Testis (tissue), 3 donors: Measurements from ENCODE around the gene HKDC1. TPM values are rescaled to one million over a fixed set of nuclear protein-coding genes. Genes with fewer than 3 reads are reported as not detected.
A peak's percentile ranks its signal among the peaks of the same experiment; 100 is the strongest.

Experiments used
- DNase-seq: peaks from one replicate; pipeline ENCODE4 v3.0.0-alpha.2; 2019
- H3K27ac ChIP-seq, 2 donors: fragments of 200-600 bp; sonication (generic); one replicate each; pipeline ENCODE4 v1.5.1; 2019
- H3K27me3 ChIP-seq: fragments of 200-600 bp; sonication (generic); one replicate; pipeline ENCODE4 v1.5.1; 2019
- H3K36me3 ChIP-seq: fragments of 200-600 bp; sonication (generic); one replicate; pipeline ENCODE4 v1.5.1; 2017; ENCODE audit warnings: low read depth; ENCODE audit errors: missing control alignments
- H3K4me1 ChIP-seq: fragments of 200-600 bp; sonication (generic); one replicate; pipeline ENCODE4 v1.5.1; 2019
- H3K4me3 ChIP-seq, 2 donors: fragments of 200-600 bp; sonication (generic); one replicate each; pipeline ENCODE4 v1.5.1; 2017 to 2019
- H3K9me3 ChIP-seq: fragments of 200-600 bp; sonication (generic); one replicate; pipeline ENCODE4 v1.5.1; 2017
- CTCF ChIP-seq, 3 experiments: fragments of 450-650 bp in 2 of 3; fragments of 200-600 bp in 1 of 3; sonication (generic) in 1 of 3; IDR thresholded peaks; one replicate each; pipeline ENCODE4 v1.5.1; 2016 to 2019; ENCODE audit warnings: antibody characterized with exemption in 3 of 3, mild to moderate bottlenecking in 2 of 3, moderate library complexity in 1 of 3
- POLR2A ChIP-seq: fragments of 450-650 bp; IDR thresholded peaks from one replicate; pipeline ENCODE4 v1.6.1; 2017; ENCODE audit warnings: antibody characterized with exemption, mild to moderate bottlenecking, moderate library complexity
- WGBS, 2 donors: methylation state at CpG; one replicate each; pipeline ENCODE4 v1.1.5; 2018; 5-methylcytosine and 5-hydroxymethylcytosine counted together
- intact Hi-C: fragments of 100-400 bp; cut with DNase I; formaldehyde crosslinking; loops from one replicate; pipeline ENCODE4 v1.15.1; 2023; ENCODE audit warnings: low total_unique reads
- polyA plus RNA-seq: library from polyadenylated mRNA; stranded (reverse); fragments of 350-450 nt; fragmentation: Illumina TruSeq; extraction: RNeasy Lipid Tissue Mini Kit (QIAGEN cat#74804); gene quantifications from one replicate; pipeline ENCODE4 v1.2.3, GENCODE V29; 2014; ENCODE audit warnings: low read depth, low replicate concordance; ENCODE audit not compliant: insufficient read depth
- total RNA-seq, 2 donors: library from RNA; depleted of rRNA; stranded (reverse); fragments of >200 nt; gene quantifications; one replicate each; pipeline ENCODE4 v1.2.3, GENCODE V29; 2016

The HKDC1 gene
- total and polyA plus RNA-seq, 3 donors from 2014 or later, result 1.9 to 5.4 (median 4.4) TPM

- Histone ChIP-seq H3K9me3 (no peaks in the 10 kb centered on the region), H3K36me3 (no peaks in the 10 kb centered on the region), H3K27ac (no peak overlapping the region), H3K4me3 (no peak overlapping the region), H3K27me3 (no peaks in the 10 kb centered on the region), H3K4me1 (no peaks in the 10 kb centered on the region)
- TF ChIP-seq POLR2A, result no peak
- 86 to 90% methylated on average over 1 of the region's 1 CpG for WGBS, 2 donors
- intact Hi-C loops, result no loop called here
- no peak for DNase-seq
These were observed 52.5 kb downstream of the HKDC1 start for GRCh38 chr10:69272624-69273023.

GRCh38 chr10:69275444-69275843 is 55.3 kb downstream of the HKDC1 start:
- intact Hi-C loops, result no loop called here
- Histone ChIP-seq H3K4me3 (no peak overlapping the region), H3K36me3 (no peaks in the 10 kb centered on the region), H3K27ac (no peak overlapping the region), H3K4me1 (no peaks in the 10 kb centered on the region), H3K9me3 (no peaks in the 10 kb centered on the region), H3K27me3 (no peaks in the 10 kb centered on the region)
- 90 to 94% methylated on average over 1 of the region's 1 CpG for WGBS, 2 donors
- DNase-seq, result no peak
- no peak for TF ChIP-seq CTCF (IDR thresholded peaks at IDR 0.05)
- no peak for TF ChIP-seq POLR2A

GRCh38 chr10:69276503-69276902 is 56.4 kb downstream of the HKDC1 start:
- TF ChIP-seq CTCF (IDR thresholded peaks at IDR 0.05), result no peak
- TF ChIP-seq POLR2A, result no peak
- H3K36me3 ChIP-seq, result no peaks in the 10 kb centered on the region

GRCh38 chr10:69278446-69278963 is 58.4 kb downstream of the HKDC1 start, which contains the start of gene HK1:
Gene HK1, plus strand, starts transcription at chr10:69278496.
- peak; percentile 63 for DNase-seq
- no peak for TF ChIP-seq POLR2A
- no peak for TF ChIP-seq CTCF (IDR thresholded peaks at IDR 0.05)
- Histone ChIP-seq H3K9me3 (no peaks in the 10 kb centered on the region), H3K27me3 (no peaks in the 10 kb centered on the region), H3K4me3 (no peak within 1 kb of the TSS), H3K27ac (no peak within 1 kb of the TSS), H3K4me1 (no peaks in the 10 kb centered on the region), H3K36me3 (no peaks in the 10 kb centered on the region)
- intact Hi-C loops, result no loop called here
- WGBS, 2 donors, result 42 to 67% methylated on average over 11 of the region's 11 CpGs

More at GRCh38 chr10:69276503-69276902, 56.4 kb downstream of the HKDC1 start:
- intact Hi-C loops, result no loop called here
- WGBS, 2 donors, result 91 to 94% methylated on average over 6 of the region's 6 CpGs
- Histone ChIP-seq H3K9me3 (no peaks in the 10 kb centered on the region), H3K27me3 (no peaks in the 10 kb centered on the region), H3K27ac (no peak overlapping the region), H3K4me3 (no peak overlapping the region), H3K4me1 (no peaks in the 10 kb centered on the region)
- no peak for DNase-seq

- no peak for DNase-seq
- H3K9me3 ChIP-seq, result no peaks in the 10 kb centered on the region
- no peaks in the 10 kb centered on the region for H3K4me1 ChIP-seq
- H3K27ac ChIP-seq, result no peak overlapping the region
- intact Hi-C loops, result no loop called here
- no peaks in the 10 kb centered on the region for H3K27me3 ChIP-seq
- H3K36me3 ChIP-seq, result no peaks in the 10 kb centered on the region
- no peak overlapping the region for H3K4me3 ChIP-seq
- WGBS, 2 donors, result 76 to 80% methylated on average over 2 of the region's 2 CpGs
- no peak for TF ChIP-seq POLR2A
- no peak for TF ChIP-seq CTCF (IDR thresholded peaks at IDR 0.05)
These were observed 59.0 kb downstream of the HKDC1 start for GRCh38 chr10:69279110-69279509.
